HG03159 (cell line): ENCODE measurements around the gene C1QL4.

Experiments
- ATAC-seq: cut with Tn5 transposase; IDR thresholded peaks from one replicate; pipeline ENCODE4 v1.9.1; 2021; ENCODE audit warnings: mild to moderate bottlenecking, moderate library complexity; ENCODE audit not compliant: unreplicated experiment

The C1QL4 gene

DNA sequence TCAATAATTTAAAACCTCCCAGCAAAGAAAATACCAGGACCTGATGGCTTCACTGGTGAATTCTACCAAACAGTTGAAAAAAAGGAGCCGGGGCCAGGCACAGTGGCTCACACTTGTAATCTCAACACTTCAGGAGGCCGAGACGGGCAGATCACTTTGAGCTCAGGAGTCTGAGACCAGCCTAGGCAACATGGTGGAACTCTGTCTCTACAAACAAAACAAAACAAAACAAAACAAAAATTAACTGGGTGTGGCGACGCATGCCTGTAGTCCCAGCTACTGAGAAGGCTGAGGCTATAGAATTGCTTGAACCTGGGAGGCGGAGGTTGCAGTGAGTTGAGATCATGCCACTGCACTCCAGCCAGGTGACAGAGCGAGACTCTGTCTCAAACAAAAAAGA lies 27.6 kb downstream of the C1QL4 start:
- no peak for ATAC-seq

DNA sequence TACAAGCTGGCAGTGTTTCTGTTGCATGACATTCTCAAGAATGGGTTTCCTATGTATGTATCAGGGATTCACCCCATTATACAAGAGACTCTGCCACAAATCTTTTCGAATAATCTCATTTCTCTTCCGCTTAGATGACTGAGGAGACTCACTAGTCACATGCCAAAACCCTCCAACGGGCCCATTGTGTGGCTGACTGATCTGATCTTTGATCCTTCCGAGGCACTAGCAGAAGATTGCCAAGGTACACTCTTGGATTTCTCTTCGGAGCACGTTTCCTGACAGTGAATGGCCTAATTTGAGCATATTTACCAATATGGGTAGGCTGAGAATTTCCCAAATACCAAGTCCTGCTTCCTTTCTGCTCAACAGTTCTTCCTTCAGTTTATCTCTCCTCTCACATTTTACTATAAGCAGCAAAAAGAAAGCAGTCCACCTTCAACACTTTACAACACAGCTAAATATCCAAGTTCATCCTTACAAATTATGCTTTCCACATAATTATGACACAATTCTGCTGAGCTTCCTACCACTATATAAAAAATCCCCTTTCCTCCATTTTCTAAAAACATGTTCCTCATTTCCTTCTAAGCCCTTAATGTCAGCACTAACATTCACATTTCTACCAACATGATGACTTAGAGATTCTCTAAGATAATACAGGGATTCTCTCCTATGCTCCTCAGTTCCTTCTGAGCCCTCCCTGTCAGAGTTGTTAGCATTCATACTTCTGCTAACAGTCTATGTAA lies 31.1 kb downstream of the C1QL4 start:
- no peak for ATAC-seq

DNA sequence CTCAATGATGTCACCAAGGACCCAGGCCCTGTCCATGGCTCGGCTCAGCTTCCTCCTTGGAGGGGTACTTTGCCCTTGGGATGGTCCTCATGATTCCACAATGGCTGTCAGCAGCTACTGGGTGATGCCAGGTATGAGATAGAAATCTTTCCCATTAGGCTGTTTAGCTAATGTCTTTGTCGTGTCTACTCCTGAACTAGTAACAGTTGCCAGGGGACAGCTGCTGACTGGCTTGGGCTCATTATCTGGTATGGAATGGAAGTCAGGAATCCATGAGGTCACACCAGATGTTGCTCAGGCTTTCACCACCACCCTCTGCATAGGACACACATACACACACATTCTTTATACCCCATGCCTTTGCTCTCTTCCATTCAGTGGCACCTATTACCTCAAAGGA lies 32.8 kb downstream of the C1QL4 start:
- no peak for ATAC-seq

DNA sequence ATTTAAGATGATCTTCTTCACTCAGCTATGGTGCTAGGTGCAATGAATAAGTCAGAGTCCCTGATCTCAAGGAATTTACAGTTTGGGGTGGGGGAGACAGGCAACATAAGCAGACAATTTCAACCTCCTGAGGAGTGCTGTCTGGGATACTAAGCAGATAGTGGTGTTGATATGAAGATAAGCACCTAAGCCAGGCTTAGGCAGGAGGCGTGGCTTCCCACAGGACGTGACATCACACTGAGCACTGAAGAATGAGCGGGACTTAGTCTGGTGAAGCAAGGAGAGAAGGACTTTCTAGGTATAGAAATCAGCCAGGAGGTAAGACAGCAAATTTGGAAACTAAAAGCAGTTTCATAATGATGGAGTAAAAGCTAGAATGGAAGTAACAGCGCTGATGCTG lies 35.2 kb downstream of the C1QL4 start:
- no peak for ATAC-seq

GRCh38 chr12:49298160-49298559 lies 38.8 kb downstream of the C1QL4 start:
- no peak for ATAC-seq

DNA sequence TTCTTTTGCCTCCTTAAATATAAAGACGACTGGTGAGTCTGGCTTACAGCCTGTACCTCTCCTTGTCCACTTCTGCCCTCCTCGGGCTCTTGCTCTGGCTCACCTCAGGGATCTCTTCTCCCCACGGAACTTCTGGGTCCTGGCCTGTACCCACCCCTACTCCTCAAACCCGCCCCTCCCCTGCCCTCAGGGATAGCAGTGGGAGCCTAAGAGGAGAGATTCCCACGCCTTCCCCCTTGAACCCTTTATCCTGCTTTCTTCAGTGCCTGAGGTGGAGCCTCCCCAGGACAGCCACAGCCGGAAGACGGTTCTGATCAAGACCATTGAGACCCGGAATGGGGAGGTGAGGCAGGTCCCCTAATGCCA lies 39.3 kb downstream of the C1QL4 start:
- no peak for ATAC-seq

DNA sequence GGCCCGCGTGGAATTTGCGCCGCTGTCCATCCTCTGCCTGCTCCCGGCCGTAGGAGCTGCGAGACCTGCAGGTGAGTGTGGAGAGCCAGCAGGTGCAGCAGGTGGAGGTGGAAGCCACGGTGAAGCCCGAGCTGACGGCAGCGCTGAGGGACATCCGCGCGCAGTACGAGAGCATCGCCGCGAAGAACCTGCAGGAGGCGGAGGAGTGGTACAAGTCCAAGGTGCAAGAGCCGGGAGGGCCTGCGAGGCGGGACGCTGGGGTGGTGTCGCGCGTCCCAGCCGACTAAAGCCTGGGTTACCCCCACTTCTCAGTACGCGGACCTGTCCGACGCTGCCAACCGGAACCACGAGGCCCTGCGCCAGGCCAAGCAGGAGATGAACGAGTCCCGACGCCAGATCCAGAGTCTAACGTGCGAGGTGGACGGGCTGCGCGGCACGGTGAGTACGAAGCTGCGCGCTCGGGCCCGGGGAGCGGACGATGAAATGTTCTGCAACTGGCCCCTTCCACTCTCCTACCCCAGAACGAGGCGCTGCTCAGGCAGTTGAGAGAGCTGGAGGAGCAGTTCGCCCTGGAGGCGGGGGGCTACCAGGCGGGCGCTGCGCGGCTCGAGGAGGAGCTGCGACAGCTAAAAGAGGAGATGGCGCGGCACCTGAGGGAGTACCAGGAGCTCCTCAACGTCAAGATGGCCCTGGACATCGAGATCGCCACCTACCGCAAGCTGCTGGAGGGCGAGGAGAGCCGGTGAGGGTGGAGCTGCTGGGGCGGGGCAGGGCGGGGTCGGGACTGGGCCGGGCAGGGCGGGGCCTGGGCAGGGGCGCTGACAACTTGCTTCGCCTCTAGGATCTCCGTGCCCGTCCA lies 39.9 kb downstream of the C1QL4 start:
- no peak for ATAC-seq

DNA sequence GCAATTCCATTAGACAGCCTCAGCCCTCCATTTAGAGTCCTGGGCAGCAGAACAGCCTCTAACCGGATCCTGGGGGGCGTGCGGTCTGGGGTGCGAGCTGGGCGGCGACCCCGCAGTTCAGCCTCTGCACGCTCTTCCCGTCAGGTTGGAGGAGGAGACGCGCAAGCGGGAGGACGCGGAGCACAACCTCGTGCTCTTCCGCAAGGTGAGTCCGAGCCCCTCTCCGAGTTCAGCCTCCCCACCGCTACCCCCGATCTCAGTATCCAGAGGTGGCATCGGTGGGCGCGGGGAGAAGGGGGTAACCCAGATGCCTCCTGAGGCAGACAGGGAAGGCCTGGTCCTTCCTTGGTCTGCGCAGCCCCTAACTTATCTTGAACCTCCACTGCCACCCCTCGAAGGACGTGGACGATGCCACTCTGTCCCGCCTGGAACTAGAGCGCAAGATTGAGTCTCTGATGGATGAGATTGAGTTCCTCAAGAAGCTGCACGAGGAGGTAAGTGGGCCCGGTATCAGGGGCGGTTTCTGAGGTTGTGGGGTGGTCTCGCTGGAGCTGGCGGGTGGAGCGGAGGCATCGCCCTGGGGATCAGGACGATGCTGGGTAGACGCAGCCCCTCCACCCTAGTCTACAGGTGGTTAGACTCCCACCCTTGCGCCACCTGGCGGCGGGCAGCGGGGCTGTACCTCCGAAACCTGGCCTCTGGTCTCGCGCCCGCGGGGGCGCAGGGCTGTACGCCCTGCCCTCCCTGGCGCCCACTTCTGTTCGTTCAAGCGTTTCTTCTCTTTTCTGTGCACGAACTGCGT lies 40.8 kb downstream of the C1QL4 start:
- ATAC-seq, result no peak

- ATAC-seq, result no peak
Measured at GRCh38 chr12:49295082-49295936, 41.7 kb downstream of the C1QL4 start, which contains the start of gene PRPH. PRPH (plus strand) TSS chr12:49295147; CDS start chr12:49295201, 54 bp downstream.

DNA sequence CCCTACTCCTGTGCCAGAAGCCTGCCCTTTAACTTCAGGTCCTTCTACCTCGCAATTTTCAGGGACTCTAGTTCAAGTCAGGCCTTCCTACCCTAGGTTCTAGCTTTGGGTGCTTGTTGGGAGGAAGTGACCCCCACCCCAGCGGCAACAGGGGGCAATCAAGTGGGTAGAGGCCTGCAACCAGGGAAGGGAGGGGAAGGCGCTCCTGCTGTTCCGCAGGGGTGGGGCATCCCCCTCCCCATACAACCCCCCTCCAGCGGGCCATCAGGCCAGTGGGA lies 42.2 kb downstream of the C1QL4 start:
- no peak for ATAC-seq

DNA sequence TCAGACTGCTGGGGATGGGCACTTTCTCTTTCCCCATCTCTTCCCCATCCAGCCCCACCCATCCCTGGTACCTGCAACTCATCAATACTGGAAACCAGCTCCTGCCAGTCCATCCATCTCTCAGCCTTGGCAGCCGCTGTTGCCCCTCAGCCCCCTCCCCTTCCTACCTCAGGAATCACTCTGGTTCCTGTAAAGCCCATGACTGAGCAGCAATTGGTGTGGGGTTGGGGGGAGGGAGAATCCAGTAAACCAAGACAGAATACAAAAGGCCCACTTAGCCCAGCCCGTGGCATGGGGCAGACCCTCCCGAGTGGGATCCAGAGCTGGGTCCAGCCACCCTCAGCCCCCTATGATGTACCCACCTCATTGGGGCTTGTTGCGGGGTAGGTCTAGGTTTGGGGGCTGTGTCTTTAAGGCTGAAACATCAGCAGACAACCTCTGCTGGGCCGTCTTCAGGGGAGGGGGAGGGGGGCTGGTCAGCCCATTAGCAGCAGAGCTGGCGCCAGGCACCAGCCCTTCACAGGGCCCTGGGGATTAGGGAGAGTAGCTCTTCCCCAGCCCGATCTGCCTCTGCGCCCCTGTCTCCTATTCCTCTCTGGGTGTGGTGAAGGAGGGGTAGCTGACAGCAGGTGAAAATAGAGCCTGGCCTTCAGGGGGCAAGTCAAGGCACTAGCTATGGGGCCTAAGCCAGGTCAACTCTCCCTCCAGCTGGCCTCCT lies 42.7 kb downstream of the C1QL4 start:
- no peak for ATAC-seq

DNA sequence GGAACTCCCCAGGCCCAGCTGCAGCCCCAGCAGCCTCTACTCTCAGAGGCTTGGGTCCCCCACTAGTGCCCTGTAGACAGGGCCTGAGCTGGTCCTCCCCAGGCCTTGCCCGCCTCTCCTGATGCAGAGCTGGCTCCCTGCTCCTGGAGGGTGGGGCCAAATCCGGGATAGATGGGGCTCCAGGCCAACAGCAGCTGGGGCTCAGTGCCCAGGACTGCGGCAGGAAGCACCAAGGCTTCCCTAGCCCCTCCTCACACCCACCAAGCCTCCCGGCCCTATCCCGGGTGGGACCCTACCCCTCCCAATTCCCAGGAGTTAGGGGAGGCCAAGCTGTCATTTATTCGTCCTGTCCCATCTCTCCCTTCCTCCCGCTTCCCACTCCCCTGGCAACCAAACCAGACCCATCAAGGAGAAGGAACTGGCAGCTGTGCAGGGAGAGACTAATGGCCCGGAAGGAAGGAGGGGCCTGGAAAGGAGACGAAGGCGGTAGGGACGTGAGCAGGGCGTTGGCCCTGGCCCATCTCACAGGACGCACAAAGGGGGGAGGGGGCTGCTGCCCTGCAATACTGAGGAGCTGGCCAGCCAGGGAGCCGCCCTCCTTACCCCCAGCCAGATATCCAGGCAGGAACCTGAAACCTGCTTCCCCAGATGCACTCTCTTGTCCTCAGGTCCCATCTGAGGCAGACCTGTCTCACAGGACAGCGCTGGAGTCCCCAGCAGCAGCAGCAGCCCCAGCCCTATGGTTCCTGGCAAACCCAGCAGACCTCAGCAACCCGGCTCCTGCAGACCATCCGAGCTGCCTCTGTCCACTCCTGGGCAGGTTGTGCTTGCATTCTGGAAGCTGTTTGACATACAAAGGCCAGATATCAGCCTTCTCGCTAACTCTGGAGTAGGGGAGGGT lies 43.7 kb downstream of the C1QL4 start:
- ATAC-seq, result no peak

GRCh38 chr12:49292729-49293055 lies 44.3 kb downstream of the C1QL4 start:
- no peak for ATAC-seq

DNA sequence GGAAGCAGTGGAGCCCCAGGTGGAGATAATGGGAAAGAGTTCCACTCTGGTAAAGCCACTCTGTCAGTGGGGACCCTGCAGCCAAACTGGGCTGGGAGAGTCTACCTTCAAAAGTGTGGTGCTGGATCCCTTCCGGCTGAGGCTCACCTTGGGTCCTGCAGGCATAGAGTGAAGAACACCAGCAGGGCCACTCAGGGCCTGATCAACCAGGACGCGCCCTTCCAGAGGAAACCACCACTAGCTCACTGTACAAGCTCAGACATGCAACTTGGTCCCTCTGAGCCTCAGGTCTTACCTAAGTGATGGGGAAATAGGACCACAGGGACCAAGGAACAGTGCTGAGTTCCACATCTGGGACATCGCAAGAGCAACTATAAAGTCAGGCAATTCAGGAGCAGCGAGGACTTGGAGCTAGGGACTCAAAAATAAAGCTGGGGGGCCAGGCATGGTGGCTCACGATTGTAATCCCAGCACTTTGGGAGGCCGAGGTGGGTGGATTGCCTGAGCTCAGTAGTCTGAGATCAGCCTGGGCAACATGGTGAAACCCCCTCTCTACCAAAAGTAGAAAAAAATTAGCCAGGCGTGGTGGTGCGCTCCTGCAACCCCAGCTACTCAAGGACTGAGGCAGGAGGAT lies 47.9 kb downstream of the C1QL4 start:
- no peak for ATAC-seq

DNA sequence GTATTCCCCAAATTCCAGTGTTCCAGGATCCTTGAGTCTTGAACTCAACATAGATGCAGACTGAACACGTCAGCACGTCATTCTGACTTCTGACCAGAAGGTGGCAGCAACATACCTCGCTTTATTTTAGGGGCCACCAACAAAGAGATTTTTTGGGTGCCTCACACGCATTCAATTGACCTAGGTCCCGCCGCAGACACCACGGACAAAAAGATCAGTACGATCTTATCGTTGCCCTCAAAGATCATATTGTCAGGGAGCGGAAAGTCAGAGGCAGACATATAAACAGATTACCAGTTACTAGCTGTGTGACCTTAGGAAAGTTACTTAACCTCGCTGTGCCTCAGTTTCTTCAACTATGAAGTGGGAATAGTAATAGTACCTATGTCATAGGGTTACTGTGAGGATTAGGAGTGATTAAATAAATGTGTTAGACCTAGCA lies 48.6 kb downstream of the C1QL4 start:
- no peak for ATAC-seq

DNA sequence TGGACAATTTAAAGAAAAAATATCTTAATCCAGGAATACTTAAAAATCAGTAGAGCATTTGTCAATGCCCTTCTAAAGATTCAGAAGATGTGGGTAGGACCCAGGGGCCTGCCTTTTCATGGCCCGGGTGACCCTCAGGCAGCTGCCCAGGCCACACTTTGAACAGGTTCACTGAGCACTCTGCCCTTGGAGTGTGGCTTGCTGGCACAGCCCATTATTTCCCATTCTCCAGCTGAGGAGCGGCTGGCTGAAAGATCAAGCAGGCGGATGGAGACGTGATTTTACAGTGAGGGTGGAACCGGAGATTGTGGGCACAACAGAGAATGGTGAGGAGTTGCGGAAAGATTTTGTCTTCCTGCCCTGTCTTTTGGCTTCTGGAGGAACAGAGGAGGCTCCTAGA lies 49.1 kb downstream of the C1QL4 start:
- no peak for ATAC-seq

GRCh38 chr12:49284672-49285071 lies 52.3 kb downstream of the C1QL4 start:
- ATAC-seq, result no peak

DNA sequence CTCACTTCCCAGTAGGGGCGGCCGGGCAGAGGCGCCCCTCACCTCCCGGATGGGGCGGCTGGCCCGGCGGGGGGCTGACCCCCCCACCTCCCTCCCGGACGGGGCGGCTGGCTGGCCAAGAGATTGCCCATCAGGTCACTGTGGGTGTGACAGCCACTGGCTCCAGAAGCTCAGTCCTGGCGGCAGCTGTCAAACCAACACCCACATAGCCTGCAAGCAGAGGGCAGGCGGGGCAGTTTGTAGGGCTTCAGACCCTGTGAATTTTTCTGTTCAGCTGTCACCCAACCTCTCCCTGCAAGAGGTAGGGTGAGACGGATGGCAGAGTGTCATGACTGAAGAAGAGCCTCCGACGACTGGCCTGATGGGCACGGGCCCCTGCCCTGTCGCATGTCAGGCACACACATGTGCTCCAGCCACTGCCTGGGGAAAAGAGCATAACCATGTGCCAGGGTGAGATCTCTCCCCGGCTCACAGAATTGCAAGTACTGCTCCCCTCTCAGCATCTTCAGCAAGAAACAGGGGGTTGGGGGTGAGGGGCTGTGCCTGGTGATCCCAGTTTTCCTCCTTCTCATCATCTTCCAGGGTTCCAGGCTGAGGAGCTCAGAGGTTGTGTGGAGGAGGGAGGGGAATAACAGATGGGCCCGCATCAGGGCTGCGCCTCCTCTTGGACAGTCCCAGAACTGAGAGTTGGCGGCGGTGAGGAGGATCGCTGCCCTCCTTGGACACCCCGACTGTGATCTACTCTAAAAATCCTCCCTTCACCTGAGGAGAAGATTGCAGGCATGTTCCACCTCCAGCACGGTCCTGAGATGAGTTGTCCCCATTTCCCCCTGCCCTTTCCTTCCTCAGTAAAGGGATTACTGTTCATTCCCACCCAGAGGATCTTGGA lies 53.2 kb downstream of the C1QL4 start:
- no peak for ATAC-seq
